GM23248 (cell line): Measurements from ENCODE around the gene RAB27A. TPM values are rescaled to one million over a fixed set of nuclear protein-coding genes. Genes with fewer than 3 reads are reported as not detected.
"Not testable (repeated sequence)": the region's sequence is repeated elsewhere in the genome, so short reads cannot be mapped to it uniquely, and the experiment has no call there.

ENCODE experiments used
- DNase-seq: peaks from one replicate; pipeline ENCODE4 v3.0.0-alpha.2; 2015
- H2AFZ ChIP-seq: fragments of 200-600 bp; sonication (generic); 2 replicates; pipeline ENCODE4 v1.6.1; 2016; ENCODE audit warnings: antibody characterized with exemption
- H3F3A ChIP-seq: fragments of 200-600 bp; sonication (generic); 2 replicates; pipeline ENCODE4 v1.6.1; 2016; ENCODE audit warnings: mild to moderate bottlenecking, antibody characterized with exemption, mixed run types; ENCODE audit not compliant: insufficient read depth
- H3K27ac ChIP-seq: fragments of 200-600 bp; sonication (generic); 2 replicates; pipeline ENCODE4 v1.5.1; 2016; ENCODE audit warnings: mild to moderate bottlenecking
- H3K27me3 ChIP-seq: fragments of 200-600 bp; sonication (generic); replicated peaks from 2 replicates; pipeline ENCODE4 v1.6.1; 2016; ENCODE audit warnings: mild to moderate bottlenecking; ENCODE audit not compliant: insufficient read depth
- H3K36me3 ChIP-seq: fragments of 200-600 bp; sonication (generic); 2 replicates; pipeline ENCODE4 v1.6.1; 2016; ENCODE audit warnings: low read depth, mild to moderate bottlenecking
- H3K4me1 ChIP-seq: fragments of 200-600 bp; sonication (generic); 2 replicates; pipeline ENCODE4 v1.6.1; 2016; ENCODE audit warnings: mild to moderate bottlenecking; ENCODE audit not compliant: insufficient read depth
- H3K4me2 ChIP-seq: fragments of 200-600 bp; sonication (generic); one replicate; pipeline ENCODE4 v1.6.1; 2016; ENCODE audit warnings: mild to moderate bottlenecking; ENCODE audit not compliant: unreplicated experiment
- H3K4me3 ChIP-seq: fragments of 200-600 bp; sonication (generic); 2 replicates; pipeline ENCODE4 v1.5.1; 2016; ENCODE audit warnings: mild to moderate bottlenecking
- H3K79me2 ChIP-seq: fragments of 200-600 bp; sonication (generic); 2 replicates; pipeline ENCODE4 v1.6.1; 2016; ENCODE audit warnings: mild to moderate bottlenecking; ENCODE audit not compliant: insufficient read depth
- H3K9ac ChIP-seq: fragments of 200-600 bp; sonication (generic); 2 replicates; pipeline ENCODE4 v1.6.1; 2016; ENCODE audit warnings: mild to moderate bottlenecking
- H3K9me2 ChIP-seq: fragments of 200-600 bp; sonication (generic); 2 replicates; pipeline ENCODE4 v1.6.1; 2016; ENCODE audit warnings: mixed run types, mild to moderate bottlenecking, moderate library complexity; ENCODE audit not compliant: insufficient read depth
- H3K9me3 ChIP-seq: fragments of 200-600 bp; sonication (generic); one replicate; pipeline ENCODE4 v1.6.1; 2017; ENCODE audit warnings: low read depth
- H4K20me1 ChIP-seq: fragments of 200-600 bp; sonication (generic); 2 replicates; pipeline ENCODE4 v1.6.0; 2016; ENCODE audit not compliant: insufficient read depth
- EZH2 ChIP-seq: fragments of 200-600 bp; sonication (generic); IDR thresholded peaks from 2 replicates; pipeline ENCODE4 v1.6.1; 2018; ENCODE audit warnings: antibody characterized with exemption, mild to moderate bottlenecking; ENCODE audit not compliant: insufficient read depth, poor library complexity, severe bottlenecking
- EZH2phosphoT487 ChIP-seq: fragments of 200-600 bp; sonication (generic); IDR thresholded peaks from 2 replicates; pipeline ENCODE4 v1.6.1; 2018; ENCODE audit warnings: antibody characterized with exemption, moderate library complexity, mild to moderate bottlenecking, low read depth; ENCODE audit not compliant: insufficient read depth
- WGBS, 2 experiments: methylation state at CpG; one replicate each; pipeline ENCODE4 v1.1.6; 2015 to 2017; ENCODE audit warnings: low lambda C conversion rate in 2 of 2, low coverage in 1 of 2; ENCODE audit errors: missing lambda C conversion rate in 2 of 2; 5-methylcytosine and 5-hydroxymethylcytosine counted together
- in situ Hi-C: fragments of 300-500 bp; cut with MboI; formaldehyde crosslinking; loops from 2 replicates; pipeline ENCODE4 v1.15.0; 2020
- polyA plus RNA-seq: library from polyadenylated mRNA; unstranded; fragments of >200 nt; fragmentation: Nextera tagmentation; extraction: Ambion mirVana; gene quantifications from 2 replicates; pipeline ENCODE4 v1.2.1, GENCODE V29; 2016
- total RNA-seq: library from RNA; depleted of rRNA; stranded (reverse); fragments of >200 nt; shearing (Covaris generic); gene quantifications from 2 replicates; pipeline ENCODE4 v1.2.3, GENCODE V29; 2014

RAB27A gene
- total and polyA plus RNA-seq, 2 experiments from 2014 or later: 9.0 to 9.5 TPM

DNA sequence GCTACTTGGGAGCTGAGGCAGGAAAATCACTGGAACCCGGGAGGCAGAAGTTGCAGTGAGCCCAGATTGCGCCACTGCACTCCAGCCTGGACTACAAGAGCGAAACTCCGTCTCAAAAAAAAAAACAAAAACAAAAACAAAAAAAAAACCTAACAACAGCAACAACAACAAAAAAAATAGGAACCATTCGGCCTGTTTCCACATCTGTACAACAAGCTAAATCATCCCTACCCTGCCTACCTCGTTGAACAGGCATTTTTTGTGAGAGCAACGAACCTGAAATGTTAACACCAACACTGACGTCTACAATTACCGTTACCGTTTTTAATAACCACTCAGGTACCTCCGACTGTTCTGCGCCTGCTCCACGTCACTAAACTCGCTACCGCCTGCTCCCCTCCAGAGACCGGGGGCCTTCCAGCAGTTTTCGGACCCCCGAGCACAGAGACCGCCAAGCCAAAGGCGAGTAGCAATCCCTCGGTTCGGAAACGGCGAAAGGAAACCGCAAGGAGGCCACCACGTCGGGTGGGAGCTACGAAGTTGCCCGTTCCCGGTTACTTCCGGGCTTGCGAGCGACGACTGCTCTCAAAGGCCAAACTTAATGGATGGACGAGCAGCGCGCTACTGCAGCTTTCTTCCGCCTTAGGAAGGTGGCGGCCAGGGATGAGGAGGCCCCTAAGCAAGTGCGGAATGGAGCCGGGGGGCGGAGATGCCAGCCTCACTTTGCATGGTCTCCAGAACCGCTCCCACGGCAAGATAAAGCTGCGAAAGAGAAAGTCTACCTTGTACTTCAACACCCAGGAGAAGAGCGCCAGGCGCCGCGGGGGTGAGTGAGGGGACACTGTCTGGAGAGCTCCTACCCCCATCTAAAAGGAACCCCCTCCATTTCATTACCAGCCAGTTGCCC lies 29.2 kb upstream of the RAB27A start, which contains the start of the genes PIGB and PIGBOS1:
Gene PIGB, plus strand, starts transcription at position 635 of the 907 bp plus-strand sequence. Its CDS starts 29 bp downstream, at position 664.
Gene PIGBOS1, minus strand, starts transcription at position 536 of the 907 bp plus-strand sequence. CDS start 1,331 bp downstream, outside the sequence.
- Histone ChIP-seq H2AFZ (peak within 1 kb of the TSS; percentile 97), H3K9me2 (no peaks in the 10 kb centered on the region), H3K4me2 (peak within 1 kb of the TSS; percentile 84), H3K79me2 (peaks cover 70% of the 10 kb centered on the region), H4K20me1 (no peaks in the 10 kb centered on the region), H3K9ac (peak within 1 kb of the TSS; percentile 99), H3K27ac (peak within 1 kb of the TSS; percentile 90), H3K9me3 (no peaks in the 10 kb centered on the region), H3K4me3 (peak within 1 kb of the TSS; percentile 96), H3K27me3 (no peaks in the 10 kb centered on the region), H3K36me3 (no peaks in the 10 kb centered on the region), H3F3A (no peaks in the 10 kb centered on the region), H3K4me1 (peaks cover 12% of the 10 kb centered on the region)
- in situ Hi-C loops: no loop called here
- no peak for TF ChIP-seq EZH2
- TF ChIP-seq EZH2phosphoT487: no peak
- peak; percentile 95 for DNase-seq
- WGBS, 2 experiments: 1% methylated on average over 49 of the region's 49 CpGs

DNA sequence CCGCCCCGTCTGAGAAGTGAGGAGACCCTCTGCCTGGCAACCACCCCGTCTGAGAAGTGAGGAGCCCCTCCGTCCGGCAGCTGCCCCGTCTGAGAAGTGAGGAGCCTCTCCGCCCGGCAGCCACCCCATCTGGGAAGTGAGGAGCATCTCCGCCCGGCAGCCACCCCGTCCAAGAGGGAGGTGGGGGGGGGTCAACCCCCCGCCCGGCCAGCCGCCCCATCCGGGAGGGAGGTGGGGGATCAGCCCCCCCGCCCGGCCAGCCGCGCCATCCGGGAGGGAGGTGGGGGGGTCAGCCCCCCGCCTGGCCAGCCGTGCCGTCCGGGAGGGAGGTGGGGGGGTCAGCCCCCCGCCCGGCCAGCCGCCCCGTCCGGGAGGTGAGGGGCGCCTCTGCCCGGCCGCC lies 13.2 kb upstream of the RAB27A start:
- H3K36me3 ChIP-seq, H3K4me2 ChIP-seq, H3K9me2 ChIP-seq, H2AFZ ChIP-seq, H3K9ac ChIP-seq, H3K9me3 ChIP-seq, H3K4me3 ChIP-seq, H3F3A ChIP-seq, DNase-seq, H4K20me1 ChIP-seq, H3K4me1 ChIP-seq, in situ Hi-C loops, H3K79me2 ChIP-seq, H3K27me3 ChIP-seq, H3K27ac ChIP-seq: not testable (repeated sequence)
- 90% methylated on average over 11 of the region's 32 CpGs; no CpG with 5 or more reads in 1 of the 2 experiments for WGBS, 2 experiments

DNA sequence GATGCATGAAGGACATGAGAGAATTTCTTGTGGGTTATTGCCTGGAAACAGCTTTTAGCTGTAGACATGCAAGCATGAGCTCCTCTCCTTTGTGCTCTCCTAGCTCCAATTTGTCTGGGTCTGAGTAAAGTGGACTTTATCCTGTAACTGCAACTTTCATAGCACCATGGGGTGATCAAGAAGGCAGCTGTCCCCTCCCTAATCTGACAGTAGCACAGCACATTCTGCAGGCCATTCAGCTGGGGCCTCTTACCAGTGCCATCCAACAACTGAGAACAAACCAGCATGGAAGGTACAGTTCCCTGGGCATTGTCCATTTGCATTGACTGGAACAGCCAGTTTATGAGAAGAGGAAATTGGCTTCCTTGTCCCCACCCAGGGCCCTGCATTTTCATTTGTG lies 7.7 kb upstream of the RAB27A start:
- Histone ChIP-seq H3F3A (no peaks in the 10 kb centered on the region), H3K4me3 (no peak overlapping the region), H3K27me3 (no peaks in the 10 kb centered on the region), H2AFZ (no peak overlapping the region), H3K36me3 (no peaks in the 10 kb centered on the region), H4K20me1 (no peaks in the 10 kb centered on the region), H3K9me3 (no peaks in the 10 kb centered on the region), H3K4me1 (no peaks in the 10 kb centered on the region), H3K79me2 (no peaks in the 10 kb centered on the region), H3K27ac (no peak overlapping the region), H3K9ac (no peak overlapping the region), H3K4me2 (no peak overlapping the region), H3K9me2 (no peaks in the 10 kb centered on the region)
- in situ Hi-C loops: no loop called here
- no peak for TF ChIP-seq EZH2phosphoT487
- no peak for TF ChIP-seq EZH2
- no peak for DNase-seq

DNA sequence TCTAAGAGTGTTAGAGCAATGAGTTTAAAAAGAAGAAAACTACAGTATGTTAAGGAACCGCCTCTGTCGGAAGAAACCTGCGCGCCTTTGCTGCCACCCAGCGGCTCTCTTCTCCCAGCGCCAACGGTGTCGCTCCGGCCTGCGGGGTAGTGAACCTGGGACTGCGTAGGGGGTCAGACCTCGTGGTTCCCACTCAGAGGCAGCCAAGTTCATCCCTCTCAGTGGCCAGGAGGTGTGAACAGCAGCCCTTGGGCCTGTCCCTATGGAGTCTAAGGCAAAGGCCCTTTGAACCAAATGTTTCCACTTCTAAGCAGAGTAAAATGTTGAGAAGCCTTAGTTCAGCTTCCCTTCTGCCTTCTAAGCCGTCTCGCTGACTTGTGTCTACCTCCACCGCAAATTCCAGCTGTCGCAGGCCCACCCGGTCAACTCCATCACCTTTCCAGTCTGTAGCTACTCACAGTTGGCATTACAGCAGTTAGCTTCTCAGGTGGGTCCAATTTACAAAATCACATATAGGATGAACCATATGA lies 980 bp upstream of the RAB27A start:
- in situ Hi-C loops: loop anchor here (5.0 kb wide), 1 partner anchor 73 kb away; no protein-coding TSS in a partner anchor
- Histone ChIP-seq H4K20me1 (no peaks in the 10 kb centered on the region), H3K4me1 (0 out of 2 replicates have a peak, but pooled peaks cover 3% of the 10 kb centered on the region), H3K9me2 (no peaks in the 10 kb centered on the region), H3K9me3 (no peaks in the 10 kb centered on the region), H3K4me3 (peak overlapping the region; percentile 86), H3K27me3 (no peaks in the 10 kb centered on the region), H3K27ac (peak overlapping the region; percentile 55), H3K79me2 (peaks cover 21% of the 10 kb centered on the region; the same call in 1 of the 2 replicates), H3F3A (no peaks in the 10 kb centered on the region), H3K9ac (peak overlapping the region; percentile 90), H2AFZ (peak overlapping the region; percentile 93), H3K36me3 (no peaks in the 10 kb centered on the region), H3K4me2 (peak overlapping the region; percentile 78)
- TF ChIP-seq EZH2phosphoT487 (no peak), EZH2 (no peak)
- 20 to 22% methylated on average over 17 of the region's 17 CpGs for WGBS, 2 experiments
- DNase-seq: peak; percentile 90
